Daoy (cell line): ENCODE measurements around the gene VCPKMT. TPM values are rescaled to one million over a fixed set of nuclear protein-coding genes. Genes with fewer than 3 reads are reported as not detected.

Experiments
- DNase-seq: peaks from one replicate; pipeline ENCODE4 v3.0.0-alpha.2; 2015; ENCODE audit warnings: low read depth
- total RNA-seq: library from RNA; depleted of rRNA; stranded (reverse); fragments of >200 nt; shearing (Covaris generic); gene quantifications from 2 replicates; pipeline ENCODE4 v1.2.3, GENCODE V29; 2014; rRNA removed

Gene VCPKMT
- total RNA-seq, 1 experiment from 2014 or later: 14.5 TPM

- DNase-seq: peak; percentile 91
Observed at GRCh38 chr14:50067723-50068495, 48.5 kb downstream of the VCPKMT start.

GRCh38 chr14:50065583-50065982 is 50.8 kb downstream of the VCPKMT start:
- DNase-seq: no peak

- peak; percentile 74 for DNase-seq
Observed at GRCh38 chr14:50064993-50065392, 51.4 kb downstream of the VCPKMT start.

GRCh38 chr14:50063876-50064420 is 52.4 kb downstream of the VCPKMT start:
- no peak for DNase-seq

- peak; percentile 89 for DNase-seq
Observed at GRCh38 chr14:50062438-50063085, 53.8 kb downstream of the VCPKMT start.

GRCh38 chr14:50061664-50062437 is 54.5 kb downstream of the VCPKMT start:
- peak; percentile 89 for DNase-seq

- DNase-seq: peak; percentile 93
Observed at GRCh38 chr14:50060871-50061663, 55.3 kb downstream of the VCPKMT start.

- peak; percentile 58 for DNase-seq
Observed at GRCh38 chr14:50059763-50060616, 56.4 kb downstream of the VCPKMT start.

Other genes starting within 250 kb of the VCPKMT start
- gene ARF6, start 223.5 kb downstream of the VCPKMT start, total RNA-seq: 53.5 and 63.9 TPM in 2 replicates
- gene SOS2, start 115.0 kb upstream of the VCPKMT start, total RNA-seq: 19.5 and 21.8 TPM in 2 replicates
- gene L2HGDH, start 195.7 kb upstream of the VCPKMT start, total RNA-seq: 17.6 and 18.2 TPM in 2 replicates
- gene DMAC2L, start 195.8 kb upstream of the VCPKMT start, total RNA-seq: 28.7 and 33.3 TPM in 2 replicates